ENCODE measurements around the gene ZNF491.
"Not testable (repeated sequence)": the region's sequence is repeated elsewhere in the genome, so short reads cannot be mapped to it uniquely, and the experiment has no call there.

ZNF491 gene
- total RNA-seq, result 0.97 to 7.1 (median 3.6) reads per million in 4 experiments

DNA sequence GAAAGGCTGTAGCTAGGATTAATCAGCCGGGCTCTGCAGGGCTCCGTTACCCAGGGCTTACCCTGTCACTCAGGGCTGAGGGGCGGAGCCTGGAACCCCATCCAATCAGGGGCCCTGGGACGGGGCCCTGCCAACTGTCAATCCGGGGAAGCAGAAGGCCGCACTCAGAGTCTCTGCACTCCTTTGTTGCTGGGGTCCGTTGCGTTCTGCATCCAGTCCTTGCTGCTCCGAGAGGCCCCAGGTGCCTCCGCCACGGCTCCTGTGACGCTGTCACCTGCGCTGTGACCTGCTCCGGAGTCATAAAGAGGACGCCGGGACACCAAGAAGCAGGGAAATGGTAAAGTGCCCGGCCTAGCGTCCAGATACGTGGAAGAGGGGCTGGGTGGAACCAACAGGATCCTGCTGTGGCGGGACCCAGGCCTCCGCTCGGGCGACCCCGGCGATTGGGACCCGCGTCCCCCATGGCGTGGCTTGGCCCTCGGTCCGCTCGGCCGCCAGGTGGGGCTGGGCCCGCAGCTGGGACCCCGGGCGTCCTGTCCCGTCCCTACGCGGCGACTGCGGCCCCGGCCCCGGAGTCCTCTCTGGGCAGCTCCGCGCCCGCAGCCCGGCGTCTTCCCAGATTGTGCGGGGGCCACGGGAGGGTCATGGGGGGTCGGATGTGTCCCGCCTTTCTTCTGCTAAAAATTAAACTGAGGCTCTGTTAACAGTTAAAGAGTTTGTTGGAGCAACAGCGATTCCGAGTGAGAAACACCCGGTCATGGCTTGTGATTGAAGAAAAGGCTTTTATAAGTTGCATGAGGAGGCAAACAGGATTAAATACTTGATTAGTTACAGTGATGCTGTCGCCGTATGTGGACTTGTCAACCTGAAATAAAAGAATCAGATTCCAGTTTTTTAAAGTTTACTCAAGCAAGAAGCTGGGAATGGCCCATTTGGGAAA, at the start of gene ZNF491:
ZNF491 (plus strand) TSS at position 133 of the 940 bp plus-strand sequence. CDS start 7,431 bp downstream, outside the sequence.
- peak; percentile 81 for DNase-seq

DNA sequence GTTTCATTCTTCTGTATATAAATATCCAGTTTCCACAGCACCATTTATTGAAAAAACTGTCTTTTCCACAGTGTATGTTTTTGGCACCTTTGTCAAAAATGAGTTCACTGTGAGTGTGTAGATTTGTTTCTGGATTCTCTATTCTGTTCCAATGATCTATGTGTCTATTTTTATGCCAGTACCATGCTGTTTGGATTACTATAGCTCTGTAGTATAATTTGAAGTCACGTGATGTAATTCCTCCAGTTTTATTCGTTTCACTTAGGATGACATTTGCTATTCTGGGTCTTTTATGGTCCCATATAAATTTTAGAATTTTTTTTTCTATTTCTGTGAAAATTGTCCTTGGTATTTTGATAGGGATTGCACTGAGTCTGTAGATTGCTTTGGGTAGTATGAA, 48.6 kb upstream of the ZNF491 start:
- no peak for DNase-seq

DNA sequence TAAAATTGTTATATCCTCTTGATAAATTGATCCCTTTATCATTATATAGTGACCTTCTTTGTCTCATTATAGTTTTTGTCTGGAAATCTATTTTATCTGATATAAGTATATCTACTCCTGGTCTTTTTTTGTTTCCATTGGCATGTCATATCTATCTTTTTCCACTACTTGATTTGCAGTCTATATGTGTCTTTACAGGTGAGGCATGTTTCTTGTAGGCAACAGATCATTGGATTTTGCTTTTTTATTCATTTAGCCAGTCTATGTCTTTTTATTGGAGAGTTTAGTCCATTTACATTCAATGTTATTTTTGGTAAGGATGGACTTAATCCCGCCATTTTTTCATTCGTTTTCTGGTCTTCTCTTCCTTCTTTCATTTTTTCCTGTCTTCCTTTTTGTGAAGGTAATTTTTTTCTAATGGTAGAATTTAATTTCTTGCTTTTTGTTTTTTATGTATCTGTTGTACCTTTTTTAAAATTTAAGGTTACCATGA, 46.0 kb upstream of the ZNF491 start:
- DNase-seq, result no peak

DNA sequence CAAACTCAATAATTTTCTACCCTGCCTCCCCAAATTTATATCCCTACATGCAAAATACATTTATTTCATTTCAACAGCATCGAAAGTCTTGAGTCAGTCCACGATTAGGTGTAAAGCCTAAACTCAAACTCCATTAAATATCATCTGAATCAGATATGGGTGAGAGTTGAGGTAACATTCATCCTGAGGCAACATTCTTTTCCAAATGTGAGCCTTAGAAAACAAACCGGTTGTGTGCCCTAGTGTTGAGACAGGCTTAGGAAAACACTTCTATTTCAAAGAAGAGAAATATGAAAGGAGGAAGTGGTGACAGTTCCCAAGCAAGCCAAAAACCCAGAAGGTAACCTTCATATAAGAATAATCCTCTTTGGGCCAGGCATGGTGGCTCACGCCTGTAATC, 43.7 kb upstream of the ZNF491 start:
- no peak for DNase-seq

DNA sequence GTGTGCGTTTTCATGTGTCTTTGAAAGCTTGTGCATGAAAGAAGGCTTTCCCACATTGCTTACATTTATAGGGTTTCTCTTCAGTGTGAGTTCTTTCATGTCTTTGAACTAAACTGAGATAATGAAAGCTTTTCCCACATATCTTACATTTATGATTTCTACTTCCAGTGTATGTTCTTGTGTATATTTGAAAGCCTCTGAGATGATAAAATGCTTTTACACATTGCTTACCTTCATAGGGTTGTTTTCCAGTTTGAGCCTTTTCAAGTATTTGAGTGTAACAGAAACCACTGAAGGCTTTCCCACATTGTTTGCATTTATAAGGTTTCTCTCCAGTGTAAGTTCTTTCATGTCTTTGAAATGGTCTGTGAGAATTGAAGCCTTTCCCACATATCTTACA, 41.4 kb upstream of the ZNF491 start:
- DNase-seq, result no peak

DNA sequence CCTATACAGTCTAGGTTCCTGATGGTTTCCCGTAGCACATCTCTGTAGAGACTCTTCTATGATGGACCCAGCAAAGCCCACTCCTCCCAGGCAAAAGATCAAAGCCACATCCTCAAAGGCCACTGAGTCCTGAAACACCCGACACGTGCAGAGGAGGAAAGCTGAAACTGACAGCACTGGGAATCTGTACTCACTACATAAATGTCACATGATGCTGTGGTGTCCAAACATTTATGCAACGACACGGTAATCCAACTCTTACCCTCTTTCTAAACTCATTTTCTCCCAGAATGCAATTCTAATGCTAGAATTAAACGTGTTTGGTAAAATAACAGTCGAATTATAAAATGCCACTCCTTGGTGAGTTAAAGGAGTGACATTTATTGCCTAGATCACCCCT, 38.5 kb upstream of the ZNF491 start:
- DNase-seq, result no peak

DNA sequence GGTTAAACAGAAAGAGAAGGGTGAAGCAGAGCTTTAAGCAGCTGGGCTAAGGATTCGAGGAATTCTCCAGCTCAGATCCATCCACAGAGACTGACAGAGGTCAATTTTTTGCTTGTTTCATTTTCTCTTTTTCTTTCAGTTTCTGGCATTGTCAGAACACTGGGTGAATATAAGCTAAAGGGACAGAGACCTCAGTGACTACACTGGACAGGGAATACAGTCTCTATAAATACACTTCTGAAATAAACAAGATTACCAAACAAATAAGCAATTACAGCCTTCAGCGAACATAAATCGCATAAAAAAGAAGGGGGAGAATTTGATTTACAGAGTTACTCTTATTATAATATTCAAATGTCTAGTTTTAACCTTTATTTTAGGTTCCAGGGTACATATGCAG, 35.2 kb upstream of the ZNF491 start:
- DNase-seq, result no peak

DNA sequence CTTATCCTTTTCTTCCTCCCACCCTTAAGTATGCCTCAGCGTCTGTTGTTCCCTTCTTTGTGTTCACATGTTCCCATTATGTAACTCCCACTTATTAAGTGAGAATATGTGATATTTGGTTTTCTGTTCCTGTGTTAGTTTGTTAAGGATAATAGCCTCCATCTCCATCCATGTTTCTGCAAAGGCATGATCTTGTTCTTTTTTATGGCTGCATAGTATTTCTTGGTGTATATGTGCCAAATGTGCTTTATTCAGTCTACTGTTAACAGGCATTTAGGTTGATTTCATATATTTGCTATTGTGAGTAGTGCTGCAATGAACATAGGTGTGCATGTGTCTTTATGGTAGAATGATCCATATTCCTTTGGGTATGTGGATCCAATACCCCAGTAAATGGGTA, 34.7 kb upstream of the ZNF491 start:
- no peak for DNase-seq

DNA sequence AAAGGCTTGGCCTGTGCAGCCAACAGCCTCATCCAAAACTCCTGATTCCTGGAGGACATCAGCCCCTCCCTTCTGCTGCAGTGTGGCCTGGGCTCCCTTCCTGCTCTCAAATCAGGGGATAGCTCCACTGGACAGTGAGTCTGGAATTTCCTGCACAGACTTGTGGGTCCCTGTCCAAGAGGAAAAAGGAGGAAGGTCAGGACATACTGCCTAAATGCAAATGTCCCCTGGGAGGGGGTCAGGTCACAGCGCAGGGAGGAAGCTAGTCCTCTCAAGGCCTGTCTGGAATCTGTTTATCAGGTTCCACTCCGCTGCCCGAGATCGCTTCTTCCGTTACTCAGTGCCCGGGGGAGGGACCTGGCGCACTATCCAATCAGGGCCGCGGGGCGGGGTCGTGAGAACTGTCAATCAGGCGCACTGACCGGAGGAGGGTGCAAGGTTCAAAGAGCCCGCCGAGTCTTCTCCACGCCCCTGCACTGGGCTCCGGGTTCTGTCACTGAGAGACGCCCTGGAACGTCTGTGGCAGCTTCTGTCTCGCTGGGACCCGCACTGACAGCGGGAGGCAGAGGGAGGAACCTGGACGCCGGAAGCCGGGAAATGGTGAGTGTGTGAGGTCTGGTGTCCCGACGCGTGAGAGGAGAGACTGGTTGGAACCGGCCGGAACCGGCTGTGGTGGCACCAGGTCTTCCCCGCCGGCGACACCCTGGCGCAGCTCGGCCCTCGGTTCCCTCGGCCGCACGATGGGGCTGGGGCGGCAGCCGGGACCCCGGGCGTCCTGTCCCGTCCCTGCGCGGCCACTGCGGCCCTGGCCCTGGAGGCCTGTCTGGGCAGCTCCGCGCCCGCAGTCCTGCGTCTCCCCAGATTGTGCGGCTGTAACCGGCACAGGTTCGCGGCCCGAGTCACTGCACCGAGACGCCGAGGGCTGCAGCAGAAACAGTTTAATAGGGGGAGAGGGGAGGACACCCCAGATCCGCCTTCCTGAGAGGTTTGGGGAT, 31.4 kb upstream of the ZNF491 start, which contains the start of gene ZNF441:
ZNF441 (plus strand) TSS at position 404 of the 995 bp plus-strand sequence; CDS start at position 598, 194 bp downstream.
- peak; percentile 87 for DNase-seq

DNA sequence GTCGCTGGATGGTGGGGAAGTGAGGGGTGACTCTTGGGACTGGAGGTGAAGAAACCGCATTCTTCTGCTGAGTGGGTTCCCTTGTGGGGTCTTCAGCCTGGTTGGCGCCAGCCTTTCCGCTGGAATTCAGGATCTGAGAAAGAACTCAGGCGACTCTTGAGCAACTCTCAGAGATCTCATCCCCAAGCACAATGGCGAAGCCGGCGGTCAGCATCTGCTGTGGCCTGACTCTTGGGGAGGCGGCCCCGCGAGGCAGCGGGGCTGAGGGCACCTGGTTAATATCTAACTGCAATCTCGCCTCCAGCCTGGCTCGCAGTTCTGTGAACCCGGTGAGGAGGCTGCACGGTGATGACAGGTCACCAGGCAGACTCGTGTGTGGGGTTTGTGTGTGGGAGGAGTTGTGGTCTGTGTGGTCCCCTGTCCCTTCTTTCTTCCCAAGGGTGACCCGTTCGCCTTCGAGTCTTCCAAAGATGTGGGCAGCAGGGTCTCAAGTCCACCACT, 30.6 kb upstream of the ZNF491 start:
- DNase-seq, result no peak

DNA sequence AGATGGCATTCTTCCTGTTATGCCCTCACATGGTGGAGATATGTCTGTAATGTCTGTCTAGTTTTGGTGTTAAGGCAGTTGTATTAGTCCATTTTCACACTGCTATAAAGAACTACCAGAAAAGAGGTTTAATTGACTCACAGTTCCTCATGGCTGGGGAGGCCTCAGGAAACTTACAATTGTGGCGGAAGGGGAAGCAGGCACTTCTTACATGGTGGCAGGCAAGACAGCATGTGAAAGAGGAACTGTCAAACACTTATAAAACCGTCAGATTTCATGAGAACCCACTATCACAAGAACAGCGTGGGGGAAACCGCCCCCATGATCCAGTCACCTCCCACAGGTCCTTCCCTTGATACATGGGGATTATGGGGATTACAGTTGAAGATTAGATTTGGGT, 28.3 kb upstream of the ZNF491 start:
- no peak for DNase-seq

DNA sequence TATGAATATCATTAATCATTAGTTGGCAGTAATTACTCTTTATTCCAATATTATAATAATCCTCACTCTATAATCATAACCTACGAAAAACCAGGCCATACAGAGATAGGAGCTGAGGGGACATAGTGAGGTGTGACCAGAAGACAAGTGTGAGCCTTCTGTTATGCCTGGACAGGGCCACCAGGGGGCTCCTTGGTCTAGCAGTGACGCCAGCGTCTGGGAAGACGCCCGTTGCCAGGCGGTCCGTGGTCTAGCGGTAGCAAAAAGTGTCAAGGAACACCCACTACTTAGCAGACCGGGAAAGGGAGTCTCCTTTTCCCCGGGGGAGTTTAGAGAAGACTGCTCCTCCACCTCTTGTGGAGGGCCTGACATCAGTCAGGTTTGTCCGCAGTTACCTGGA, 26.8 kb upstream of the ZNF491 start:
- not testable (repeated sequence) for DNase-seq

DNA sequence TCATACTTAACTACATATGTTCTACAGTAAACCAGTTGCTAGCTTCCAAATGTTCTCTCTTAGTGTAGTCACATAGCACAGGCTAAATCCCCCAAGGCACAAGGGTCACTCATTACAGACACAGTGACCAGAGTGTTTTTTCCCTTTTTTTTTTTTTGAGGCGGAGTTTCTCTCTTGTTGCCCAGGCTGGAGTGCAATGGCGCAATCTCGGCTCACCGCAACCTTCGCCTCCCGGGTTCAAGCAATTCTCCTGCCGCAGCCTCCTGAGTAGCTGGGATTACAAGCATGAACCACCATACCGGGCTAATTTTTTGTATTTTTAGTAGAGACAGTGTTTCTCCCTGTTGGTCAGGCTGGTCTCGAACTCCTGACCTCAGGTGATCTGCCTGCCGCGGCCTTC, 21.7 kb upstream of the ZNF491 start:
- not testable (repeated sequence) for DNase-seq

DNA sequence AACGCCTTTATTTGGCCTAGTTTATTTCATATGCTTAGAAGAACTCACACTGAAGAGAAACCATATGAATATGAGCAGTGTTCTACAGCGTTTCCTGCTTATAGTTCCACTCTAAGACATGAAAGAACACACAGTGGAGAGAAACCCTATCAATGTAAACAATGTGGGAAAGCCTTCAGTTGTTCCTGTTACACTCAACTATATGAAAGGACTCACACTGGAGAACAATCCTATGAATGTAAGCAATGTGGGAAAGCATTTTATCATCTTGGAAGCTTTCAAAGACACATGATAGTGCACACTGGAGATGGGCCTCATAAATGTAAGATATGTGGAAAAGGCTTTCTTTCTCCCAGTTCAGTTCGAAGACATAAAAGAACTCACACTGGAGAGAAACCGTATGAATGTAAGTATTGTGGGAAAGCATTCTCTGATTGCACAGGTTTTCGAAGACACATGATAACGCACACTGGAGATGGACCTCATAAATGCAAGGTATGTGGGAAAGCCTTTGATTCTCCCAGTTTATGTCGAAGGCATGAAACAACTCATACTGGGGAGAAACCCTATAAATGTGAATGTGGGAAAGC, 17.8 kb upstream of the ZNF491 start:
- no peak for DNase-seq

DNA sequence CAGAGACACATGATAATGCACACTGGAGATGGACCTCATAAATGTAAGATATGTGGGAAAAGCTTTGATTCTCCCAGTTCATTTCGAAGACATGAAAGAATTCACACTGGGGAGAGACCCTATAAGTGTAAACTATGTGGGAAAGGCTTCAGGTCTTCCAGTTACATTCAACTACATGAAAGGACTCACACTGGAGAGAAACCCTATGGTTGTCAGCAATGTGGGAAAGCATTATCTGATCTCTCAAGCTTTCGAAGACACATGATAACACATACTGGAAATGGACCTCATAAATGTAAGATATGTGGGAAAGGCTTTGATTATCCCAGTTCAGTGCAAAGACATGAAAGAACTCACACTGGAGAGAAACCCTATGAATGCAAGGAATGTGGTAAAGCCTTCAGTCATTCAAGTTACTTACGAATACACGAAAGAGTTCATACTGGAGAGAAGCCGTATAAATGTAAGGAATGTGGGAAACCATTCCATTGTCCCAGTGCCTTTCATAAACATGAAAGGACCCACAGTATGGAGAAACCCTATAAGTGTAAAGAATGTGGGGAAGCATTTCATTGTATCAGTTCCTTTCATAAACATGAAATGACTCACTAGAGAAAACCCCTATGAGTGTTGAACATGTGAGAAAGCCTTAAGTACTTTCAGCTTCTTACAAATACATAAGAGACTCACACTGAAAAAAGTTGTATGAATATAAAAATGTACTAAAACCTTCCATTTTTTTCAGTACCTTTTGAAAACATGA, 16.8 kb upstream of the ZNF491 start:
- no peak for DNase-seq

DNA sequence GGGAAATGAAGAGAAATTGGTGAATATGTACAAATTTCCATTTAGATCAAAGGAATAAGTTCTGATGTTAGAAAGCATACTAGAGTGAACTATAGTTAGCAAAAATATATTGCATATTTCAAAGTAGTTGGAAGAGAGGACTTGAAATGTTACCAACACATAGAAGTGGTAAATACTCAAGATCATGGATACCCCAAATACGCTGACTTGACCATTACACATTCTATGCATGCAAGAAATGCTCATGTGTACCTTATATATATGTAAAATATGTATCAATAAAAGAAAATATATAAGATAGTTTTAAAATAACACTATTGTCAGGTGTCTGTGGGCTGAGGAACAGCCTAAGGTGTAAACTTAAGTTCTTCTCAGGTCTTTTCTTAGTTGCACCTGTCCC, 14.6 kb upstream of the ZNF491 start:
- DNase-seq, result no peak

DNA sequence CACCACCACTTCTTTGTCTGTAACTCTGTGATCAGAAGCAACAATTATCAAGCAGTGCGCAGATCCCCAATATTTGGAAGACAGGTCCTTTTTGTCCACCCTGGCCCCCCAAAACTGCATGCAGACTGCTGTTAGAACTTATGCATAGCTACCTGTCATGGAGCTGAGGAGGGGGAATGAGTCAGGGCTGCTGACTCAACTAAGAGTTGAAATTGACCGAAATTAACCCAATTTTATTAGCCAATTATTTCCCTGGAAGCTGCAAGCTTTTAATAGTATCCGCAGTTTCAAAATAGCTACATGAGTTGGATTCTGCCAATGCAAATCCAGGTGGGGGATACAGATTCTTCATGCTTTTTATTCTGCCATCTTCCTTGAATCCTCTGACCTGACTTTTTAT, 14.0 kb upstream of the ZNF491 start:
- no peak for DNase-seq

DNA sequence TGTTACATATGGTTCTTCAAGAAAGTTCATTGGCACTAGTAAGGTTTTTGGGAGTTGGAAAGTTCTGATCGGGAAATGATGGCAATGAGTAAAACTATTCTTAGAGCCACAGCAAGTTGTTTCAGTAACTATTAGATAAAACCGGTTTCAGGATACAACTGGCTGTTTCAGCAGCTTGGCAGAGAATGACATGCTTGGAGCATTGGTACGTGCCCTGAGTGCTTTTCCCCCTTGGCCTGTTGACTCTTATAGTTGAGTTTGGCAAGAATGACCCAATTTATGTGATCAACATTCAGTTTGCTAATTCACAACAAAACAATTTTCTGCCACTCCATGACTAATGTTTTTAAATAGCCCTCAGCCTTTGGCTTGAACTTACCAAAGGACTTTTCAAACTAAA, 10.8 kb upstream of the ZNF491 start:
- DNase-seq, result no peak

DNA sequence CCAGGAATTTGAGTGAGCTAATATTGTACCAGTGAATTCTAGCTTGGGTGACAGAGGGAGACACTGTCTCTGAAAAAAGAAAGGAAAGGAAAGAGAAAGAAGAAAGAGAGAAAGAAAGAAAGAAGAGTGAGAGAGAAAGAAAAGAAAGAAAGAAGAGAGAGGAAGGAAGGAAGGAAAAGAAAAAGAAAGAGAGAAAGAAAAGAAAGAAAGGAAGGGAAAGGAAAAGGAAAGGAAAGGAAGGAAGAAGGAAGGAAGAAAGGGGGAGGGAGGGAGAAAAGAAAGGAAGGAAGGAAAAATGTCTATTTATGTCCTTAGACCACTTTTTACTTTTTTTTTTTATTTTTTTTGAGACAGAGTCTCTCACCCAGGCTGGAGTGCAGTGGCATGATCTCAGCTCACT, 5.4 kb upstream of the ZNF491 start:
- no peak for DNase-seq

DNA sequence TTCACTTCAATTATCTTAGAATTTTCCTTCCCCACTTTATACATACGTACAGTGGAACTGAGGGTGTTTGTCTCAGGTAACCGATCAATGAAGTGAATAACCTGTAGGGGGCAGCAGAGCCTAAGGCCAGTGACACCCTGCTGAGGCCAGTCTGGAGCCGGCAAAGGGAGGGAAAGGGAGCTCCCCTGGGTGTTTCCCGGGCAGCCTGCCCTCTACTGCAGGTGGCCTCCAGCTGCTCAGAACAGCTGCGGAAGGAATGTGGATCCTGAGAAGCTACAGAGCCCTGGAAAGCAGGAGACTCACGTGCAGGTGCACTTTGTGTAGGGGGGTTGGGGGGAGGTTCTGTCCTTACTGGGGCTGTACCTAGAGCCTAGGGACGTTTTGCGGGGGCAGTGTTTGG, 832 bp upstream of the ZNF491 start:
- peak; percentile 69 for DNase-seq

DNA sequence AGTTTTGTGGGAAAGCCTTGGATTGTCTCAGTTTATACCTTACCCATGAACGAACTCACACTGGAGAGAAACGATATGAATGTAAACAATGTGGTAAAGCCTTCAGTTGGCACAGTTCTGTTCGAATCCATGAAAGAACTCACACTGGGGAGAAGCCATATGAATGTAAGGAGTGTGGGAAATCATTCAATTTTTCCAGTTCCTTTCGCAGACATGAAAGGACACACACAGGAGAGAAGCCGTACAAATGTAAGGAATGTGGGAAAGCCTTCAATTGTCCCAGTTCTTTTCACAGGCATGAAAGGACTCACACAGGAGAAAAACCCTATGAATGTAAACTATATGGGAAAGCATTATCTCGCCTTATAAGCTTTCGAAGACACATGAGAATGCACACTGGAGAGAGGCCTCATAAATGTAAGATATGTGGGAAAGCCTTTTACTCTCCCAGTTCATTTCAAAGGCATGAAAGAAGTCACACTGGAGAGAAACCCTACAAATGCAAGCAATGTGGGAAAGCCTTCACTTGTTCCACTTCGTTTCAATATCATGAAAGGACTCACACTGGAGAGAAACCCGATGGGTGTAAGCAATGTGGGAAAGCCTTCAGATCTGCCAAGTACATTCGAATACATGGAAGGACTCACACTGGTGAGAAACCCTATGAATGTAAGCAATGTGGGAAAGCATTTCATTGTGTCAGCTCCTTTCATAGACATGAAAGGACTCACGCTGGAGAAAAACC, 8.2 kb downstream of the ZNF491 start:
- DNase-seq, result no peak
